HEK293T (cell line): Measurements from ENCODE around the gene ELMOD3.

Experiments
- BHLHE40 ChIP-seq: fragments of 450-650 bp; IDR thresholded peaks from 2 replicates; pipeline ENCODE4 v1.6.1; 2016; ENCODE audit warnings: mild to moderate bottlenecking, moderate library complexity, borderline replicate concordance
- ELF4 ChIP-seq: fragments of 450-650 bp; IDR thresholded peaks from 2 replicates; pipeline ENCODE4 v1.6.1; 2017; ENCODE audit warnings: antibody characterized with exemption
- FOXM1 ChIP-seq: fragments of 450-650 bp; IDR thresholded peaks from 2 replicates; pipeline ENCODE4 v1.6.1; 2017; ENCODE audit warnings: mild to moderate bottlenecking, borderline replicate concordance
- SP1 ChIP-seq: fragments of 450-650 bp; IDR thresholded peaks from 2 replicates; pipeline ENCODE4 v1.6.1; 2017
- SUZ12 ChIP-seq: fragments of 450-650 bp; IDR thresholded peaks from 2 replicates; pipeline ENCODE4 v1.6.1; 2016; ENCODE audit warnings: mild to moderate bottlenecking
- TARDBP ChIP-seq: fragments of 450-650 bp; IDR thresholded peaks from 2 replicates; pipeline ENCODE4 v1.6.1; 2016

DNA sequence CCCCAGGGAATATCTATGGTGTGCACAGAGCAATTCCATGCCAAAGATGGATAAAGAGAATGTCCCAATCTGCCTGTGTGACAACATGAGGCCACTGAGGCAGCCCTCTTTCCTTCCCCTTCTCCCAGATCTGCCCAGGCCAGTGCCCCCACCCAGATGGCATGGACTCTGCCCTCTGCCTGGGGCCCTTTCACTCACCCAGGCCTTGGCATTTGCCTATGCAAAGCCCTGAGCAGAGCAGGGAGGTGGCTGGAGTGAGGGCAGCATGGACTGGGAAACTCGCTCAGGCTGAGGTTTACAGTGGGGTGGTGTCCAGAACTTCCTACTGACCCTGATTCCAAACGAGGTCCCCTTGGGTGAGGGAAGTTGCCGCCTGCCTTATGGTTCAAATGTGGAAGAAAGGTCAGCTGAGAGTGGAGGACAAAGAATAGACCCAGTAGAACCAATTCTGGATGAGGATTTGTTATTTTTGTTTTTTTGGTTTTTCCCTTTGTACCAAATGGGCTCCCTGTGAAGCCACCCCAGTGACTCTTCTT, 72.8 kb downstream of the ELMOD3 start:
- TF ChIP-seq SUZ12 (no peak), BHLHE40 (no peak), TARDBP (no peak), FOXM1 (no peak), ELF4 (no peak), SP1 (no peak)
